Tibial nerve (tissue), 4 donors: ENCODE measurements around the gene SLC12A9. TPM values are rescaled to one million over a fixed set of nuclear protein-coding genes. Genes with fewer than 3 reads are reported as not detected.

ENCODE experiments used
- DNase-seq, 2 donors: peaks; one replicate each; pipeline ENCODE4 v3.0.0-alpha.2; 2019; ENCODE audit warnings: low spot score in 2 of 2
- H3K27ac ChIP-seq, 4 donors: fragments of 200-600 bp; sonication (generic) in 3 of 4; one replicate each; pipeline ENCODE4 v1.5.1; 2017 to 2019; ENCODE audit warnings: mild to moderate bottlenecking in 1 of 4
- H3K27me3 ChIP-seq, 2 donors: fragments of 200-600 bp; sonication (generic) in 1 of 2; one replicate each; pipeline versions ENCODE4 v1.5.1 to v1.6.0; 2017 to 2019
- H3K36me3 ChIP-seq, 3 donors: fragments of 200-600 bp; sonication (generic); one replicate each; pipeline ENCODE4 v1.5.1; 2018 to 2019
- H3K4me1 ChIP-seq, 4 donors: fragments of 200-600 bp; sonication (generic) in 3 of 4; one replicate each; pipeline ENCODE4 v1.5.1; 2017 to 2019
- H3K4me3 ChIP-seq, 4 donors: fragments of 200-600 bp; sonication (generic) in 3 of 4; one replicate each; pipeline ENCODE4 v1.5.1; 2017 to 2019; ENCODE audit warnings: mild to moderate bottlenecking in 1 of 4, moderate library complexity in 1 of 4
- H3K9me3 ChIP-seq, 4 donors: fragments of 200-600 bp; sonication (generic) in 3 of 4; one replicate each; pipeline ENCODE4 v1.5.1; 2017 to 2019
- CTCF ChIP-seq, 5 experiments: fragments of 200-600 bp in 3 of 5; fragments of 450-650 bp in 2 of 5; sonication (generic) in 3 of 5; IDR thresholded peaks; one replicate each; pipeline ENCODE4 v1.5.1; 2016 to 2019; ENCODE audit warnings: antibody characterized with exemption in 5 of 5, mild to moderate bottlenecking in 3 of 5, moderate library complexity in 2 of 5
- EP300 ChIP-seq, 2 donors: sonication (generic); formaldehyde crosslinking; IDR thresholded peaks; one replicate each; pipeline ENCODE4 v1.6.1; 2017; ENCODE audit warnings: antibody characterized with exemption in 2 of 2, mild to moderate bottlenecking in 1 of 2
- POLR2A ChIP-seq, 2 donors: fragments of 450-650 bp; IDR thresholded peaks; one replicate each; pipeline ENCODE4 v1.6.1; 2017; ENCODE audit warnings: antibody characterized with exemption in 2 of 2, mild to moderate bottlenecking in 2 of 2, moderate library complexity in 2 of 2
- WGBS, 2 donors: methylation state at CpG; one replicate each; pipeline ENCODE4 v1.1.5; 2018; 5-methylcytosine and 5-hydroxymethylcytosine counted together
- total RNA-seq, 4 donors: library from RNA; depleted of rRNA; stranded (reverse); fragments of >200 nt; gene quantifications; one replicate each; pipeline ENCODE4 v1.1.0, GENCODE V29; 2016

Gene SLC12A9
- total RNA-seq, 4 donors from 2014 or later = 11.8 to 36.8 (median 32.1) TPM

GRCh38 chr7:100882785-100883526 lies 30.4 kb downstream of the SLC12A9 start:
- 85 to 88% methylated on average over 21 to 24 of the region's 24 CpGs for WGBS, 2 donors
- peaks cover 0 to 45% (median 3%) of the 10 kb centered on the region in 4 donors for H3K4me1 ChIP-seq
- DNase-seq = no peak
- TF ChIP-seq POLR2A (IDR thresholded peaks at IDR 0.05) (no peak), EP300 (IDR thresholded peaks at IDR 0.05) (no peak), CTCF (IDR thresholded peaks at IDR 0.05) (no peak)
- no peaks in the 10 kb centered on the region for H3K9me3 ChIP-seq
- H3K4me3 ChIP-seq = no peak overlapping the region
- no peaks in the 10 kb centered on the region for H3K27me3 ChIP-seq
- no peak overlapping the region for H3K27ac ChIP-seq
- H3K36me3 ChIP-seq = peaks cover 6 to 90% (median 52%) of the 10 kb centered on the region in 3 donors

- Histone ChIP-seq H3K27me3 (no peaks in the 10 kb centered on the region), H3K4me1 (peaks cover 0 to 40% (median 14%) of the 10 kb centered on the region in 4 donors), H3K36me3 (peaks cover 6 to 83% (median 58%) of the 10 kb centered on the region in 3 donors), H3K27ac (no peak overlapping the region), H3K9me3 (no peaks in the 10 kb centered on the region), H3K4me3 (no peak overlapping the region)
- DNase-seq = no peak
- no peak for TF ChIP-seq EP300 (IDR thresholded peaks at IDR 0.05)
- no peak for TF ChIP-seq POLR2A (IDR thresholded peaks at IDR 0.05)
- no peak for TF ChIP-seq CTCF (IDR thresholded peaks at IDR 0.05)
- 92% methylated on average over 29 of the region's 29 CpGs for WGBS, 2 donors
These were observed 32.4 kb downstream of the SLC12A9 start for GRCh38 chr7:100884736-100885439.

DNA sequence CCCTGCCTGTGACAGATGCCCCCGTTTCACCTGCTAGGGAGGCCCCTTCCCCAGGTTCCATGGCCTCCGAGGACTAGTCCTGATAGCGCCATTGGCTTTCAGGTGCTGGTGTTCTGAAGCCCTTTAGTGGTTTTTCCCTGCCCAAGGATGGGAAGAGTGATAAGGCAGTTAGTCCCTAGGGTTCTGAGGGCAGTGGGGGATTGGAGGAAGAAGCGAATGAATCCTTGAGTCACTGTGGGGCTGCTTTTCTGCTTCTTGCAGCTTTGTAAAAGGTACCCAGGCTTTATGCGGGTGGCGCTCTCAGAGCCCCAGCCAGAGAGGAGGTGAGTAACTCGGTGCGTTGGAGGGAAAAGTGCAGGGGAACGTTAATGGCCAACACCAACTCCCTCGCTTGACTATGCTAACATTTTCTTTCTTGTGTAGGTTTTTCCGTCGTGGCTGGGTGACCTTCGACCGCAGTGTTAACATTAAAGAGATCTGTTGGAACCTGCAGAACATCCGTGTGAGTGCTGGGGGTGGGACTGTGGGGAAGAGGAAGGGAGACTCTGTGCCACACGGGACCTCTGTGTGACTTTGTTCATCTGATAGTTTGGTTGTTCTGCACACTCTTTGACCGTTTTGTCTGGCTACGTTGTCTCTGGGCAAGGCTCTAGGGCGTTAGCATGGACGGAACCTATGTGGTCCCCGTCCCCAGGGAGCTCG lies 33.1 kb downstream of the SLC12A9 start:
- no peak for DNase-seq
- no peak overlapping the region for H3K27ac ChIP-seq
- H3K4me1 ChIP-seq = peaks cover 0 to 40% (median 17%) of the 10 kb centered on the region in 4 donors
- no peaks in the 10 kb centered on the region for H3K9me3 ChIP-seq
- H3K4me3 ChIP-seq = no peak overlapping the region
- H3K27me3 ChIP-seq = no peaks in the 10 kb centered on the region
- 76 to 79% methylated on average over 21 to 22 of the region's 22 CpGs for WGBS, 2 donors
- peaks cover 6 to 78% (median 58%) of the 10 kb centered on the region in 3 donors for H3K36me3 ChIP-seq
- TF ChIP-seq CTCF (IDR thresholded peaks at IDR 0.05) = no peak
- TF ChIP-seq POLR2A (IDR thresholded peaks at IDR 0.05) = no peak
- no peak for TF ChIP-seq EP300 (IDR thresholded peaks at IDR 0.05)

DNA sequence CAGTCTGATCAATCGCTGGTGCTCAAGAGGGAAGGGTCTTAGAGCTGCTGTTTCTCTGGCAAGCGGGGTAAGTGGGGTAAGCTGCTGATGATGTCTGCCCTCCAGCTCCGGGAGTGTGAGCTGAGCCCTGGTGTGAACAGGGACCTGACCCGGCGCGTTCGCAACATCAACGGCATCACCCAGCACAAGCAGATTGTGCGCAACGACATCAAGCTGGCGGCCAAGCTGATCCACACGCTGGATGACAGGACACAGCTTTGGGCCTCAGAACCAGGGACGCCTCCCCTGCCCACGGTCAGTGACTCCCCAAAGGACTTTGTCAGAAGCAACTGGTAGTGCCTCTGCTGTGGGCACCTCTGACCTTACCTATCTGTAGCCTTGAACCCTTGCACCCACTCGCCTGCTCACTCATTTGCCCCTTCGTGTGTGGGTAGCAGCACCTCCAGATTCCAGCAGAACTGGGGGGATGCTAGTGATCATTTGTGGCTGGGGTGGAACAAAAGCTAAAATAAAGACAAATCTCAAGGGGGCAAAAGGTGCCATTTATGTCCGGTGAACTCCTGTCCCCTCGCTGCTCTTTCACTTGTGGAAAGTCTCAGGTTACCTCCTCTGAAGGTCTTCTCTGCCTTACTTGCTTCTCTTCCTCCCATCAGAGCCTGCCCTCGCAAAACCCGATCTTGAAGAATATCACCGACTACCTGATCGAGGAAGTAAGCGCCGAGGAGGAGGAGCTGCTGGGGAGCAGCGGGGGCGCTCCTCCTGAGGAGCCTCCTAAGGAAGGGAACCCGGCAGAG lies 33.8 kb downstream of the SLC12A9 start:
- 85 to 87% methylated on average over 26 to 27 of the region's 27 CpGs for WGBS, 2 donors
- TF ChIP-seq CTCF (IDR thresholded peaks at IDR 0.05) = no peak
- no peak for TF ChIP-seq EP300 (IDR thresholded peaks at IDR 0.05)
- no peak for TF ChIP-seq POLR2A (IDR thresholded peaks at IDR 0.05)
- H3K36me3 ChIP-seq = peaks cover 6 to 72% (median 56%) of the 10 kb centered on the region in 3 donors
- no peaks in the 10 kb centered on the region for H3K9me3 ChIP-seq
- peak overlapping the region in 1 of 4 donors; percentile 25 for H3K27ac ChIP-seq
- no peak for DNase-seq
- no peaks in the 10 kb centered on the region for H3K27me3 ChIP-seq
- no peak overlapping the region for H3K4me3 ChIP-seq
- H3K4me1 ChIP-seq = peaks cover 0 to 41% (median 20%) of the 10 kb centered on the region in 4 donors
